DMS153 (cell line): ENCODE data around the gene TET3.
"Not testable (repeated sequence)": the region's sequence is repeated elsewhere in the genome, so short reads cannot be mapped to it uniquely, and the experiment has no call there.

ENCODE experiments used
- DNase-seq: peaks from one replicate; lab custom pipeline; 2025; lab: John Stamatoyannopoulos, UW

TET3 gene

GRCh38 chr2:73984203-73984921 lies at the start of gene TET3:
TET3 (plus strand) TSS chr2:73984910; CDS start chr2:73986404, 1,494 bp downstream.
- DNase-seq, result peak; percentile 22

GRCh38 chr2:73935641-73936040 lies 49.1 kb upstream of the TET3 start:
- DNase-seq, result no peak

DNA sequence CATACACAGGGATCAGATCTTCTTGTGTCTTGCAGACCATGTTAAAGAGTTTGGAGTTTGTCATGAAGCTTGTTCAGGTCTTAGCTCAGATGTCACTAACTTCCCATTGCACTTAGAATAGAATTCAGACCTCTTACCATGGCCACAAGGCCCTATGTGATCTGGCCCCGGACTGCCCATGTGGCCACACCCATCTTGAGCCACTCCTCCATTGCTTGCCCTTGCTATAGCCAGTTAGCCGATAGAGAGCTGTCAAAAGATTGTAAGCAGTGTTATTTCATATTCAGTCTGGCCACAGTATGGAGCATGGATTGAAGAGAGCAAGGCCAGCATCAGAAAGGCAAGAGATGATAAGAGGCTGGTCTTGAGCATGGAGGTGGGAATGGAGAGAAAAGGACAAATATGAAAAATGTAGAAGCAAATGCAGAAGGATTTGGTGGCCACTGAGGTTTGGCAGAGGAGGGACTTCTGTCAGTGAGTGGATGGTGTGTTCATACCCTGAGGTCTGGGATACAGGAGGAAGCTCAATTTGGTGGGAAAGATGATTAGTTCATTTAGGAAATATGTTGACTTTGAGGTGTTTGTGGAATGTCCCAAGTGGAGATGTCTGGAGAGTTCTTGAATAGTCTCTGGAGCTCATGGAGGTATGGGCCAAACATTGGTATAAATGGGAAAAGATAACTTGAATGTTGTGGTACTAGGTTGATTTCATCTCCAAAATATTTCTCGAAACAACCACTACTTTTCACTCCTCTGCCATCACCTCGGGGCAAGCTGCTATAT lies 47.4 kb upstream of the TET3 start:
- no peak for DNase-seq

DNA sequence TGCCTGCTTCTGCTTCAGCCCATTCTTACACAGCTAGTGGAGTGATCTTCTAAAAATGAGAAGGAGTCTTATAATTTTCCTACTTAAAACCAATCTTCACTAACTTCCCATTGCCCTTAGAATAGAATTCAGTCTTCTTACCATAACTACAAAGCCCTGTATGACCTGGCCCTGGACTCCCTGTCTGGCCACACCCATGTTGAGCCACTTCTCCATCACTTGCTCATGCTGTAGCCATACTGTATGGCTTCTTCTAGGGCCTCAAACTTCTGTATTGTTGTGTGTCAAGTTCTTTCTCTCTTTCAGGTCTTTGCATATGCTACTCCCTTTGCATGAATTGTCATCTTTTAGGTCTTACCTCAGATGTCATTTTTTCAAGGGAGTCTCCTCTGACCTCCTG lies 46.8 kb upstream of the TET3 start:
- no peak for DNase-seq

DNA sequence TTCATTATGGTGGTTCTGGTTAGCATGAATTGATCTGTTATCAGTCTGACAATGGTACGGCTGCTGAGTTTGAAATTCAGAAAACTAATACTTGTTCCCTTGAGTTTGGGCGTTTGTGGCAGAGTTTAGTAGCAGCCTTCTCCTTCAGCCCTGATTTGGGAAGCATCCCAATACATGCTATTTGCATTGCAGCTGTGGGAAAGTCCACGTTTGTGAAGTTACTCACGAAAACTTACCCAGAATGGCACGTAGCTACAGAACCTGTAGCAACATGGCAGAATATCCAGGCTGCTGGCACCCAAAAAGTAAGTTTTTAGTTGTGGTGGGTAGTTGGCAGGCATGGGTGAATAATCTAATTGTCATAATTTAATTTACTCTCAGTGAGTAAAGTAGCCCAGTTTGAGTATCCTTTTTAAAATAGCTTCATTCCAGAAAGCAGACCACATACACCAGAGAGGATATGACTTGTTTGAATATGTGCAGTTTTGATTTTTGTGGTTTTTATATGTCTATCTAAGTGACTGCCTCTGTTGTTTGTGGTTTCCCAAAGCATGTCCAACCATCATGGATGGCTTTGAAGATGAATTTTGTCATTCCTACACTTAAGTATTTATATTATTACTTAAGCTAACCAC lies 45.9 kb upstream of the TET3 start:
- no peak for DNase-seq

GRCh38 chr2:73939419-73939818 lies 45.3 kb upstream of the TET3 start:
- DNase-seq, result no peak

- not testable (repeated sequence) for DNase-seq
Observed at GRCh38 chr2:73940066-73940465, 44.6 kb upstream of the TET3 start.

GRCh38 chr2:73942664-73943063 lies 42.0 kb upstream of the TET3 start:
- DNase-seq, result no peak

- no peak for DNase-seq
Observed at GRCh38 chr2:73944714-73945113, 40.0 kb upstream of the TET3 start.

- no peak for DNase-seq
Observed at GRCh38 chr2:73946215-73946614, 38.5 kb upstream of the TET3 start.

GRCh38 chr2:73946666-73947065 lies 38.0 kb upstream of the TET3 start:
- no peak for DNase-seq

- DNase-seq, result no peak
Observed at GRCh38 chr2:73947412-73948018, 37.2 kb upstream of the TET3 start.

DNA sequence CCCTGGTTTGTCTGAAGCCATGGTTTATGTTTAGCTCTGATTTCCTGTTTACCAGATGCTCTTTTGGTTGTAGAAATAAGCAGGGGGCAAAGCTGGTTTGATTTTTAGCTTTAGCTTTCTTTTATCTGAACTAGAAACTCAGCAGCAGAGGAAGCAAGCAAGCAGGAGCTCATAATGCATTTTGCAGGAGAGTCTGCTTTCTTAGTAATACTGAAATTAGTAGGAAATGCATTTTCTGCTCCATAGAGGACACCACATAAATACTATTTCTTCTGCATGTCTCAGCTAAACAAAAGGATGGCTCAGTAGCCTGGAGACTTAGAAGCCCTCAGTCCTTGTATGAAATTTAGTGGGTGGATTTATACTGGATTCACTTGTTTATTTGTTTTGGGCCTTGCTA lies 34.9 kb upstream of the TET3 start:
- DNase-seq, result no peak

DNA sequence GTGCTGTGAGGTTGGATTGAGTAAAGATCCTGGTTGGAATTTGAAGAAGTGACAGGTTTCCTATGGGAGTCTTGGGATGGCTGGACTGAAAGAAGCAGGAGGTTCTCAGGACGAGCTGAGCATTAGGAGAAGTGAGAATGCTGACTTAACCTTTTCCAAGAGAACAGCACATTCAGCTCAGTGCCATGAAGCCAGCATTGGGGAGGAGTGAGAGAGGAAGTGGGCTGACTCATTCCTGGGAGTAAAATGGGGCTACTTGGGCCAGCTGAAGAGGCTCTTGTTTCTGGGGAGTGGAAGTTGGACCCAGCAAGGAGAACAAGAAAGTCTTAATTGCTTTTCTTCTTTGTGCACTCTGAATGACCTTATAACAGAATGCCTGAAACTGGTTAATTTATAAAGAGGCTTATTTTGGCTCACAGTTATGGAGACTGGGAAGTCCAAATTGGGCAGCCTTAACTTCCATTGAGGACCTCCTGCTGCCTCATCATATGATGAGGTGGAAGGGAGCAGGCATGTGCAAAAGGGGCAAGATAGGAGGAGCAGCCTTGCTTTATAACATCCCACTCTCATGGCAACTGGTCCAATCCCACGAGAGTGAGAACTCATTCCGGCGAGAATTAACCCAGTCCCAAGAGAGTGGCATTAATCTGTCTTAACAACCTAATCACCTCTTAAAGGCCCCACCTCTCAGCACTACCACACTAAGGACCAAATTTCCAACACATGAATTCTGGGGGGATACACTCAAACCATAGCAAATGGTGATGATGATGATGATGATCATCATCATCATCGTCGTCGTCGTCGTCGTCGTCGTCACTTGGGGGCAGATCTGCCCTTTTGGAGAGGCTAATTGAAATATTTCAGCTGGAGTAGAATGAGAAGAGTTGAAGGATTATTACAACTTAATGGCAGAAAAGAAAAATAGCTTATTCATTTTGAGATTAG lies 31.9 kb upstream of the TET3 start:
- no peak for DNase-seq

DNA sequence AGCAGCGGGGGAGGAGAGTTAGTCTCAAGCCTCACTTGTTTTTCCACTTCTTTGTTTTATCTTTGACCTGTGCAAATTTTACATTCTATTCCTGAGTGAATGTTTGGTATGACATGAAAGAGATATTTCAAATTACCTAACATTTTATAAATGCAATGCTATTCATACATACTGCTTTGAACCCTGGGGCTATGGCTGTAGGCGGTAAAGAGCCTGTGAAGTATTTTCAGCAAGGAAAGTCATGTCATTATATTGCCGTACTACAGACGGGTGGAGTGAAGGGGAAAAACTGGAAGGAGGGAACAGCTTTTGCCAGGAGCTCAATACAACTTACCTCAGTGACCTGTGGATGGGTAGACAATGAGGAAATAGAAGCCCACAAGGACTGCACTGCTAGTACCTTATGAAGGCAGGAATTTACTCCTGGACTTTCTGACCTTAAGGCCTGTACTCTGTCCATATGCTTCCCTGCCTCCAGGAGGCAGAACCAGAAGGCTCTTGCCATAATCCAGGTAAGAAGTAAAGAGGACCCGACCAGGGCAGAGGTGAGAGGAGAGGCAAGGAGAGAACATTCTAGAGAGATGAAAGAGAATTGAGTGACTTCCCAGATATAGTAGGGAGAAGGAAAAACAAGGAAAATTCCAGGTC lies 28.4 kb upstream of the TET3 start:
- no peak for DNase-seq

DNA sequence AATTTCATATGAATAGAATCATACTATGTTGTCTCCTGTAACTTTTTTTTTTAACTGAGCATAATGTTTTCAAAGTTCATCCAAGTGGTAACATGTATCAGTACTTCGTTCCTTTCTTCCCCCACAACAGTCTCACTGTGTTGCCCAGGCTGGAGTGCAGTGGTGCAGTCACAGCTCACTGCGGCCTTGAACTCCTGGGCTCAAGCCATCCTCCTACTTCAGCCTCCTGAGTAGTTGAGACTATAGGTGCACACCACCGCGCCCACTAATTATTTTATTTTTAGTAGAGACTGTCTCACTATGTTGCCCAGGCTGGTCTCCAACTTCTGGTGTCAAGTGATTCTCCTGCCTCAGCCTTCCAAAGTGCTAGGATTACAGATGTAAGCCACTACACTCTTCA lies 23.4 kb upstream of the TET3 start:
- no peak for DNase-seq

- no peak for DNase-seq
Observed at GRCh38 chr2:73961823-73962615, 22.7 kb upstream of the TET3 start.

DNA sequence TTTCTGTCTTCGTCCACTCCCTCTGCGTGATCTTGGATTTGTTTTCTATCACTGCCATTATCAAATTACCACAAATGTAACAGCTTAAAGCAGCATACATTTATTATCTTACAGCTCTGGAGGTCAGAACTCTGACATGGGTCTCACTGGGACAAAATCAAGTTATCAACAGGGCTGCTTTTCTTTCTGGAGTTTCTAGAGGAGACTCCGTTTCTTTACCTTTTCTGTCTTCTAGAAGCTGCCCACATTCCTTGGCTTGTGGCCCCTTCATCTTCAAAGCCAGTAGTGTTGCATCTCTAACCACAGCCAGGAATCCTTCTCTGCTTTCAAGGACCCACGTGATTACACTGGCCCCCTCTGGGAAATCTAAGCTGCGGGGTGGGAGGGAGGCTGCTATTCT lies 21.9 kb upstream of the TET3 start:
- no peak for DNase-seq

GRCh38 chr2:73963385-73964120 lies 21.2 kb upstream of the TET3 start:
- no peak for DNase-seq
